K562 (cell line): Measurements from ENCODE around the gene ELMO1. TPM values are rescaled to one million over a fixed set of nuclear protein-coding genes. Genes with fewer than 3 reads are reported as not detected.

Source experiments
- ATAC-seq: fragments of 200-7000 bp; cut with Tn5 transposase; 3 replicates; pipeline ENCODE4 v1.9.1; 2020; ENCODE audit warnings: moderate library complexity
- BruUV-seq: library from RNA; stranded (reverse); fragments of 400-500 nt; replicated peaks from 2 replicates; lab custom pipeline; 2021; lab: Mats Ljungman, UMichigan
- CTCF ChIA-PET: fragments of 300-600 bp; formaldehyde crosslinking; extraction: SDS; loops from one replicate; lab custom pipeline; 2021; ENCODE audit warnings: low intra/inter-chr PET ratio; lab: Yijun Ruan, JAX
- POLR2A ChIA-PET: fragments of 300-600, 350-650 bp; sonication (Branson Sonifier 250); formaldehyde crosslinking; extraction: SDS; loops from one replicate; lab custom pipeline; 2021; ENCODE audit warnings: antibody characterized with exemption, inconsistent platforms; lab: Yijun Ruan, JAX
- DNase-seq, 4 experiments: peaks; one replicate each; pipeline versions ENCODE4 v3.0.0 to v3.0.0-alpha.2; 2011 to 2018; ENCODE audit warnings: low spot score in 3 of 4, mixed read lengths in 3 of 4; ENCODE audit errors: extremely low read depth in 1 of 4
- FAIRE-seq: peaks from 2 replicates; lab custom pipeline; 2011; peaks lifted over from hg19 to GRCh38; lab: Jason Lieb, UNC
- H2AFZ ChIP-seq: 2 replicates; pipeline ENCODE4 v1.6.0; 2011; ENCODE audit warnings: low read depth, low read length, control low read depth, inconsistent platforms
- H3K27ac ChIP-seq: fragments of 200-600 bp; 3 replicates; pipeline ENCODE4 v1.8.0; 2011; ENCODE audit warnings: low read depth, mild to moderate bottlenecking, control low read depth, inconsistent platforms, low read length, moderate library complexity, mixed read lengths; ENCODE audit errors: extremely low read depth
- H3K27me3 ChIP-seq, 2 experiments: fragments of 300-600 bp in 1 of 2; 2 replicates in 1 of 2; 3 replicates in 1 of 2; pipeline versions ENCODE4 v1.6.0 to v1.8.0; 2011; ENCODE audit warnings: inconsistent platforms in 2 of 2, low read length in 2 of 2, mild to moderate bottlenecking in 1 of 2, mixed read lengths in 1 of 2, moderate library complexity in 1 of 2; ENCODE audit not compliant: control insufficient read depth in 2 of 2, insufficient read depth in 2 of 2
- H3K36me3 ChIP-seq: fragments of 300-600 bp; 3 replicates; pipeline ENCODE4 v1.8.0; 2011; ENCODE audit warnings: mild to moderate bottlenecking, low read length, inconsistent platforms; ENCODE audit not compliant: control insufficient read depth, insufficient read depth
- H3K4me1 ChIP-seq, 2 experiments: fragments of 200-600 bp in 1 of 2; replicated peaks in 1 of 2; 2 replicates in 1 of 2; 3 replicates in 1 of 2; pipeline versions ENCODE4 v1.5.1 to v1.8.0; 2011; ENCODE audit warnings: inconsistent platforms in 2 of 2, low read length in 2 of 2, mild to moderate bottlenecking in 1 of 2, mixed read lengths in 1 of 2, moderate library complexity in 1 of 2; ENCODE audit not compliant: control insufficient read depth in 2 of 2, insufficient read depth in 2 of 2
- H3K4me2 ChIP-seq: 2 replicates; pipeline ENCODE4 v1.6.1; 2011; ENCODE audit warnings: low read length, control low read depth, inconsistent platforms, mixed read lengths; ENCODE audit not compliant: insufficient read depth
- H3K4me3 ChIP-seq: fragments of 200-600 bp; sonication (generic), shearing (Covaris generic); 2 replicates; pipeline ENCODE4 v1.5.1; 2016; ENCODE audit warnings: control low read depth, inconsistent platforms
- H3K79me2 ChIP-seq: fragments of 200-600 bp; 3 replicates; pipeline ENCODE4 v1.8.0; 2011; ENCODE audit warnings: low read length, inconsistent platforms; ENCODE audit not compliant: control insufficient read depth, insufficient read depth
- H3K9ac ChIP-seq, 2 experiments: 2 replicates each; pipeline versions ENCODE4 v1.6.0 to v1.6.1; 2011; ENCODE audit warnings: low read depth in 2 of 2, low read length in 2 of 2, control low read depth in 1 of 2, inconsistent platforms in 1 of 2, mild to moderate bottlenecking in 1 of 2, mixed read lengths in 1 of 2; ENCODE audit not compliant: insufficient read depth in 1 of 2
- H3K9me1 ChIP-seq: one replicate; pipeline ENCODE4 v1.6.0; 2011; ENCODE audit warnings: inconsistent platforms, mild to moderate bottlenecking, low read length, moderate library complexity; ENCODE audit not compliant: control insufficient read depth, insufficient read depth
- H3K9me3 ChIP-seq: replicated peaks from 2 replicates; pipeline ENCODE4 v1.5.1; 2011; ENCODE audit warnings: low read depth, low read length, inconsistent platforms; ENCODE audit not compliant: control insufficient read depth, insufficient read depth
- H4K20me1 ChIP-seq: replicated peaks from 2 replicates; pipeline ENCODE4 v1.6.1; 2011; ENCODE audit warnings: low read length, inconsistent platforms, mixed read lengths; ENCODE audit not compliant: control insufficient read depth, insufficient read depth
- BACH1 ChIP-seq: fragments of 200-800 bp; sonication (Bioruptor generic); IDR thresholded peaks from 2 replicates; pipeline ENCODE4 v1.6.1; 2016; ENCODE audit warnings: missing genetic modification characterization, missing compliant biosample characterization
- EP400 ChIP-seq: fragments of 450-650 bp; IDR thresholded peaks from 2 replicates; pipeline ENCODE4 v1.6.1; 2017; ENCODE audit warnings: antibody characterized with exemption, mild to moderate bottlenecking, moderate library complexity
- HDGF ChIP-seq: fragments of 450-650 bp; IDR thresholded peaks from 2 replicates; pipeline ENCODE4 v1.6.1; 2016
- SP1 ChIP-seq: sonication (generic); formaldehyde crosslinking; IDR thresholded peaks from 2 replicates; pipeline ENCODE4 v1.8.1; 2022; ENCODE audit warnings: mild to moderate bottlenecking, missing genetic modification reagents
- ZNF143 ChIP-seq: sonication (generic); formaldehyde crosslinking; IDR thresholded peaks from 2 replicates; pipeline ENCODE4 v1.9.0; 2022; ENCODE audit warnings: mild to moderate bottlenecking, missing genetic modification reagents
- ZNF431 ChIP-seq: sonication (generic); formaldehyde crosslinking; IDR thresholded peaks from 2 replicates; pipeline ENCODE4 v1.8.0; 2022; ENCODE audit warnings: mild to moderate bottlenecking, missing genetic modification reagents
- WGBS: fragments of 100-300 bp; shearing (Covaris generic); methylation state at CpG from one replicate; pipeline ENCODE4 v1.1.6; 2016; ENCODE audit warnings: low coverage, mixed read lengths; ENCODE audit not compliant: insufficient coverage; ENCODE audit errors: missing lambda C conversion rate; 5-methylcytosine and 5-hydroxymethylcytosine counted together
- in situ Hi-C: fragments of 300-500 bp; cut with MboI; formaldehyde crosslinking; loops from 4 replicates; pipeline ENCODE4 v1.15.0; 2018; ENCODE audit warnings: inconsistent platforms, mixed read lengths
- intact Hi-C: fragments of 100-400 bp; cut with micrococcal nuclease; formaldehyde crosslinking; loops from 2 replicates; pipeline ENCODE4 v1.14.2; 2022
- polyA plus RNA-seq, 8 experiments: library from polyadenylated mRNA; depleted of rRNA in 4 of 8; stranded (reverse) in 5 of 8; unstranded in 3 of 8; fragments of >200 nt; fragmentation: Nextera tagmentation in 2 of 8; fragmentation: Illumina TruSeq in 1 of 8; extraction: Ambion mirVana in 2 of 8; extraction: Trizol in 1 of 8; gene quantifications; 2 replicates each; pipeline versions ENCODE4 v1.2.1 to v1.2.3, GENCODE V29; 2011 to 2014; ENCODE audit warnings: inconsistent platforms in 1 of 8, missing spikeins in 1 of 8
- total RNA-seq, 7 experiments: library from RNA; depleted of rRNA in 6 of 7; stranded (reverse); fragments of >200 nt in 6 of 7; fragmentation: Illumina TruSeq in 2 of 7; extraction: Trizol in 2 of 7; gene quantifications; 2 replicates each; pipeline versions ENCODE4 v1.2.1 to v1.2.3, GENCODE V29; 2011 to 2021; ENCODE audit warnings: low replicate concordance in 1 of 7

ELMO1 gene
- total and polyA plus RNA-seq, 9 of the 15 experiments (the other 6 are each of a cell fraction or from before 2014, with no cell fraction given), result 0.36 to 7.2 (median 3.6) TPM

- H3K4me3 ChIP-seq, result no peak overlapping the region
- in situ Hi-C loops, result no loop called here
- no peaks in the 10 kb centered on the region for H3K27me3 ChIP-seq
- ATAC-seq (no peak), DNase-seq (no peak), FAIRE-seq (no peak)
- intact Hi-C loops, result no loop called here
- no peaks in the 10 kb centered on the region for H3K4me1 ChIP-seq
- no peaks in the 10 kb centered on the region for H3K36me3 ChIP-seq
- H3K9ac ChIP-seq, result no peak overlapping the region
- H3K27ac ChIP-seq, result no peak overlapping the region
- 13% methylated on average over 2 of the region's 2 CpGs for WGBS
- no peak overlapping the region for H3K4me2 ChIP-seq
- H3K9me3 ChIP-seq, result no peaks in the 10 kb centered on the region
- H4K20me1 ChIP-seq, result no peaks in the 10 kb centered on the region
- no peak for TF ChIP-seq ZNF431 (CRISPR knock-in tag)
- TF ChIP-seq HDGF, result no peak
- TF ChIP-seq EP400, result no peak
- no peak overlapping the region for H2AFZ ChIP-seq
- POLR2A ChIA-PET, result no interaction called here
- no peaks in the 10 kb centered on the region for H3K79me2 ChIP-seq
- BruUV-seq, result no TSS peak
- no peaks in the 10 kb centered on the region for H3K9me1 ChIP-seq
- CTCF ChIA-PET, result no interaction called here
These were observed 288.0 kb downstream of the ELMO1 start for GRCh38 chr7:37160656-37161055.

GRCh38 chr7:37153376-37153775, 295.3 kb downstream of the ELMO1 start:
- intact Hi-C loops (no loop called here), in situ Hi-C loops (no loop called here)
- Histone ChIP-seq H3K9me1 (no peaks in the 10 kb centered on the region), H3K27me3 (no peaks in the 10 kb centered on the region), H3K4me2 (no peak overlapping the region), H3K4me1 (no peaks in the 10 kb centered on the region), H3K36me3 (no peaks in the 10 kb centered on the region), H4K20me1 (no peaks in the 10 kb centered on the region), H2AFZ (no peak overlapping the region), H3K27ac (no peak overlapping the region), H3K79me2 (no peaks in the 10 kb centered on the region), H3K4me3 (no peak overlapping the region), H3K9ac (no peak overlapping the region), H3K9me3 (no peaks in the 10 kb centered on the region)
- CTCF ChIA-PET, result no interaction called here
- FAIRE-seq, result no peak
- BruUV-seq, result no TSS peak
- no peak for DNase-seq
- TF ChIP-seq ZNF143 (CRISPR knock-in tag) (no peak), SP1 (CRISPR knock-in tag) (no peak), BACH1 (tag) (no peak)
- ATAC-seq, result no peak
- WGBS, result 4% methylated on average over 6 of the region's 6 CpGs
- POLR2A ChIA-PET, result no interaction called here
